ENCODE results near the gene CCNG1. TPM values are rescaled to one million over a fixed set of nuclear protein-coding genes. Genes with fewer than 3 reads are reported as not detected.

Gene CCNG1
- total and polyA plus RNA-seq, 12 donors = 67.1 to 198 (median 133) TPM

DNA sequence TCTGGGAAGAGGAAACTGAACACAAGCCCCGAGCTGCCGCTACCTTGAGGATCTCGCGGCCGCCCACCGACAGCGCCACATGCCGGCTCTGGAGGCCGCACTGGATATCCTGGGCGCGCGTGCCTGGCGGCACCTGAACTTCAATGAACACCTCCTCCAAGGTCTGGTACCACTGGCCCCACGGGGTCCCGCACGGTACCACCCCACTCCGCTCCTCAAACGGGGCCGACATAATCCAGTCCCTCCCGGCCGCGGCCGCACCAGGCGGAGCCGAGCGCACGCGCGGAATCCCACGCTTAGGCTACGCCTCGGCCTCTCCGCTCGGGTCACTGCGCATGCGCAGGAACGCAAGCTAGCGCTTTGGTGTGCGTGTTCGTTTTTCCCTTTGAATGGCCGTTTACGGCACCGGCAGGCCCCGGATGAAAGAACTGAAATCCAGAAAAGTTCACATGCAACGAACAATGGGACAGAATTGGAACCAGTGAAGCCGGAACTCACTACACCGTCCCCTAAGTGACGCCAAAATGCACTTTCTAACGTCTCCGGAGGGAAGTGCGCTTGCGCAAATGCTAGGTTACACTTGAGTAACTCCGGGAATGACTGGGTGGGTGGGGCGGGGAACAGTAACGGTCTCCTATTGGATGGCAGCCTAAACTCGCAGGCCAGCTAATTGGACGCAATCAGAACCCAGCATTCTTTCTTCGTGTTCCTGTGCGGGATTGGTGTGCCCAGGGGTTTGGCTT is 22.6 kb downstream of the CCNG1 start, which contains the start of gene NUDCD2:
Gene NUDCD2, minus strand, starts transcription at position 284 of the 743 bp plus-strand sequence. Its CDS starts 52 bp downstream, at position 232.
- intact Hi-C loops (cut with DNase I) = loop anchor here in 1 of 2 donors (5.0 kb wide), 1 partner anchor 47 kb away; the partner anchor contains the start of gene MAT2B
- no peaks in the 10 kb centered on the region for H3K9me3 ChIP-seq (replicated peaks in 1 of 3)
- WGBS, 4 donors = 0 to 2% (median 1%) methylated on average over 13 to 59 of the region's 59 CpGs
- H3K4me3 ChIP-seq = peak within 1 kb of the TSS; percentile 7 to 73 (median 50)
- H3K27ac ChIP-seq = peak within 1 kb of the TSS; percentile 89 to 98 (median 94)
- peak; percentile 95 to 99 (median 97) for DNase-seq
- H3K4me1 ChIP-seq (replicated peaks in 1 of 2) = peaks cover 16 to 38% of the 10 kb centered on the region in 2 donors
- peak; percentile 67 to 85 for TF ChIP-seq POLR2A (IDR thresholded peaks at IDR 0.05)
- TF ChIP-seq, protein P1, sequence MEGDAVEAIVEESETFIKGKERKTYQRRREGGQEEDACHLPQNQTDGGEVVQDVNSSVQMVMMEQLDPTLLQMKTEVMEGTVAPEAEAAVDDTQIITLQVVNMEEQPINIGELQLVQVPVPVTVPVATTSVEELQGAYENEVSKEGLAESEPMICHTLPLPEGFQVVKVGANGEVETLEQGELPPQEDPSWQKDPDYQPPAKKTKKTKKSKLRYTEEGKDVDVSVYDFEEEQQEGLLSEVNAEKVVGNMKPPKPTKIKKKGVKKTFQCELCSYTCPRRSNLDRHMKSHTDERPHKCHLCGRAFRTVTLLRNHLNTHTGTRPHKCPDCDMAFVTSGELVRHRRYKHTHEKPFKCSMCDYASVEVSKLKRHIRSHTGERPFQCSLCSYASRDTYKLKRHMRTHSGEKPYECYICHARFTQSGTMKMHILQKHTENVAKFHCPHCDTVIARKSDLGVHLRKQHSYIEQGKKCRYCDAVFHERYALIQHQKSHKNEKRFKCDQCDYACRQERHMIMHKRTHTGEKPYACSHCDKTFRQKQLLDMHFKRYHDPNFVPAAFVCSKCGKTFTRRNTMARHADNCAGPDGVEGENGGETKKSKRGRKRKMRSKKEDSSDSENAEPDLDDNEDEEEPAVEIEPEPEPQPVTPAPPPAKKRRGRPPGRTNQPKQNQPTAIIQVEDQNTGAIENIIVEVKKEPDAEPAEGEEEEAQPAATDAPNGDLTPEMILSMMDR (IDR thresholded peaks at IDR 0.05) = peak in 2 of 6 experiments; percentile 23 to 30
- peaks cover 0 to under 1% of the 10 kb centered on the region in 2 donors for H3K36me3 ChIP-seq (replicated peaks in 1 of 2)
- H3K27me3 ChIP-seq = no peaks in the 10 kb centered on the region

DNA sequence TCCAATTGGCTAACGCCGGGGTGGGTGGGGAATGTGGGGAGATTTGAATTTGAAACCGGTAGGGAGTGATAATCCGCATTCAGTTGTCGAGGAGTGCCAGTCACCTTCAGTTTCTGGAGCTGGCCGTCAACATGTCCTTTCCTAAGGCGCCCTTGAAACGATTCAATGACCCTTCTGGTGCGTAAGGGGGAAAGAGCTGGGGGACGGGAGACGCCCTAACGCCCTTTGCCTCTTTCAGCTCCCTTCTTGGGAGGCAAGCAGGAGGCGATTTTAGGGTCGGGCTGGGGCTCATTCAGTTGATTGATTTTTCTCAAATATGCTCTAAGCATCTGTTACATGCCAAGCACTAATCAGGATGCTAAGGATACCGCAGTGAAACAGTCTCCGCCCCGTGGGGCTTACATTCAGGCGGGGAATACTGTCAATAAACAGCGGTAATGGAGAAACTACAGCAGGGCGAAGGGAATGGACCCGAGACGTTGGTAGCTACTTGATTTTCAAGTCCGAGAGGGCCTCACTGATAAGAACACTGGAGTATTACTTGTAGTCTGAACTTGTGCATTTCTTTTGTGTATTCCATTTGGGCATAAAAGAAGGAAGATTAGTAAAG is 23.3 kb downstream of the CCNG1 start, which contains the start of gene HMMR:
Gene HMMR, plus strand, starts transcription at position 71 of the 610 bp plus-strand sequence. Its CDS starts 61 bp downstream, at position 132.
- Histone ChIP-seq H3K9me3 (replicated peaks in 1 of 3) (no peaks in the 10 kb centered on the region), H3K27me3 (no peaks in the 10 kb centered on the region), H3K36me3 (replicated peaks in 1 of 2) (no peaks in the 10 kb centered on the region), H3K27ac (peak within 1 kb of the TSS; percentile 89 to 98 (median 94)), H3K4me1 (replicated peaks in 1 of 2) (peaks cover 16 to 38% of the 10 kb centered on the region in 2 donors), H3K4me3 (peak within 1 kb of the TSS; percentile 4 to 73 (median 50))
- no peak for DNase-seq
- intact Hi-C loops (cut with DNase I) = loop anchor here in 1 of 2 donors (5.0 kb wide), 1 partner anchor 47 kb away; the partner anchor contains the start of gene MAT2B
- TF ChIP-seq, protein P1 (IDR thresholded peaks at IDR 0.05) = no peak
- TF ChIP-seq POLR2A (IDR thresholded peaks at IDR 0.05) = peak in 1 of 2 donors; percentile 1
- 1% methylated on average over 21 to 23 of the region's 23 CpGs for WGBS, 4 donors

DNA sequence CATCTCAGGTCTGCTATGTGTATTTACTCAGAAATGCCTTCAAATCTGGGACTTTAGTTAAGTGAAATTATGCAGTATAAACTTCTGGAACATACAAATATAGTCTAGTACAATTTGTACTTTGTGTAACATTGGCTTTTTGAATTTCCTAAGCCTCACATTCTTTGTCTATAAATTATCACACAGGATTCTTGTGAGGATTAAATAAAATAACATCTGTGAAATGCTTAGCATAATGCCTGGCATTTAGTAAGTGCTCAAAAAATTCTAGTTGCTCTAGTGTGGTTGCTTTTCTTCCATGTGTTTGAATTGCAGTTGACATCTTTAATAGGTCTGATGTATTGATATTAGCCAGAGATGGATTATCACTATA is 25.7 kb downstream of the CCNG1 start:
- DNase-seq = no peak
- no peak for TF ChIP-seq POLR2A (IDR thresholded peaks at IDR 0.05)
- TF ChIP-seq, protein P1 (IDR thresholded peaks at IDR 0.05) = no peak
- no peak overlapping the region for H3K27ac ChIP-seq
- H3K9me3 ChIP-seq (replicated peaks in 1 of 3) = no peaks in the 10 kb centered on the region
- H3K27me3 ChIP-seq = no peaks in the 10 kb centered on the region
- H3K4me3 ChIP-seq = no peak overlapping the region
- no peaks in the 10 kb centered on the region for H3K36me3 ChIP-seq (replicated peaks in 1 of 2)
- peaks cover 15 to 30% of the 10 kb centered on the region in 2 donors for H3K4me1 ChIP-seq (replicated peaks in 1 of 2)
- intact Hi-C loops (cut with DNase I) = loop anchor here in 1 of 2 donors (5.0 kb wide), 1 partner anchor 44 kb away; the partner anchor contains the start of gene MAT2B

DNA sequence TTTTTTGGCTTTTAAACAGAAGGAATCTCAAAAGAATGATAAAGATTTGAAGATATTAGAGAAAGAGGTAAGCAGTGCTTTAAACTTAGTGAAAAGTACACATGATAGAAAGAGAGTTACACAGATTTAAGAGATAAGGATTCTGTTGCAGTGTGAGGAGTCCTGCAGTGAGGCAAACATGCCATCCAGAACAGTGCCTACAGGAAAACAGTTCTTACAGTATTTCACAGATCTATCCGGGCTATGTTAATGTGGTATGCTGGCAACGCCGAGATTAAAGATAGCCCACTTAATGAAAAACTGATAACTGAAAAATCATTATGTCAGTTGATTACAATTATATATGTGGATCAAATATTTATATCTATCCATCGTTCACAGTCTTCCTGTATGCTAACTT is 30.3 kb downstream of the CCNG1 start:
- Histone ChIP-seq H3K4me3 (no peak overlapping the region), H3K27ac (no peak overlapping the region), H3K4me1 (replicated peaks in 1 of 2) (no peaks in the 10 kb centered on the region), H3K36me3 (replicated peaks in 1 of 2) (no peaks in the 10 kb centered on the region), H3K9me3 (replicated peaks in 1 of 3) (no peaks in the 10 kb centered on the region), H3K27me3 (no peaks in the 10 kb centered on the region)
- 69 to 83% (median 80%) methylated on average over 4 of the region's 4 CpGs for WGBS, 4 donors
- DNase-seq = no peak
- intact Hi-C loops (cut with DNase I) = no loop called here
- TF ChIP-seq, protein P1 (IDR thresholded peaks at IDR 0.05) = no peak

Measured in adrenal gland (tissue), 12 donors.